Astrocyte (in vitro differentiated cells and primary cell): ENCODE results near the gene MMEL1. TPM values are rescaled to one million over a fixed set of nuclear protein-coding genes. Genes with fewer than 3 reads are reported as not detected.

Source experiments
- DNase-seq: peaks from one replicate; pipeline ENCODE4 v3.0.0-alpha.2; 2010; ENCODE audit warnings: low read depth
- FAIRE-seq: peaks from 2 replicates; lab custom pipeline; 2011; peaks lifted over from hg19 to GRCh38; lab: Jason Lieb, UNC
- H2AFZ ChIP-seq: 2 replicates; pipeline ENCODE4 v1.6.0; 2012; ENCODE audit warnings: low read depth, low read length, inconsistent platforms
- H3K27ac ChIP-seq: 2 replicates; pipeline ENCODE4 v1.5.1; 2011; ENCODE audit warnings: low read depth, low read length, inconsistent platforms
- H3K27me3 ChIP-seq: 2 replicates; pipeline ENCODE4 v1.6.0; 2011; ENCODE audit warnings: low read length, inconsistent platforms; ENCODE audit not compliant: insufficient read depth
- H3K36me3 ChIP-seq: 2 replicates; pipeline ENCODE4 v1.5.1; 2011; ENCODE audit warnings: low read length, inconsistent platforms; ENCODE audit not compliant: insufficient read depth
- H3K4me1 ChIP-seq: 2 replicates; pipeline ENCODE4 v1.5.1; 2011; ENCODE audit warnings: low read length, inconsistent platforms; ENCODE audit not compliant: insufficient read depth
- H3K4me2 ChIP-seq: 2 replicates; pipeline ENCODE4 v1.6.0; 2012; ENCODE audit warnings: low read length, inconsistent platforms
- H3K4me3 ChIP-seq: 2 replicates; pipeline ENCODE4 v1.5.1; 2011; ENCODE audit warnings: low read depth, mild to moderate bottlenecking, low read length, inconsistent platforms; ENCODE audit not compliant: insufficient read depth
- H3K79me2 ChIP-seq: 2 replicates; pipeline ENCODE4 v1.6.0; 2012; ENCODE audit warnings: mild to moderate bottlenecking, low read length, inconsistent platforms; ENCODE audit not compliant: insufficient read depth
- H3K9ac ChIP-seq: 2 replicates; pipeline ENCODE4 v1.6.0; 2012; ENCODE audit warnings: mild to moderate bottlenecking, low read length, inconsistent platforms
- H3K9me3 ChIP-seq: 2 replicates; pipeline ENCODE4 v1.5.1; 2012; ENCODE audit warnings: low read depth, mild to moderate bottlenecking, low read length, inconsistent platforms; ENCODE audit not compliant: insufficient read depth
- H4K20me1 ChIP-seq: 2 replicates; pipeline ENCODE4 v1.6.0; 2012; ENCODE audit warnings: low read length, inconsistent platforms; ENCODE audit not compliant: insufficient read depth
- H3K27ac Mint-ChIP-seq: one replicate; pipeline ENCODE4 v1.8.0; 2021; ENCODE audit warnings: mild to moderate bottlenecking, mixed read lengths; ENCODE audit not compliant: unreplicated experiment
- H3K27me3 Mint-ChIP-seq: one replicate; pipeline ENCODE4 v1.8.0; 2021; ENCODE audit warnings: low read depth, mixed read lengths; ENCODE audit not compliant: unreplicated experiment
- H3K36me3 Mint-ChIP-seq: one replicate; pipeline ENCODE4 v1.8.0; 2021; ENCODE audit warnings: low read depth, mixed read lengths; ENCODE audit not compliant: unreplicated experiment
- H3K4me1 Mint-ChIP-seq: one replicate; pipeline ENCODE4 v1.8.0; 2021; ENCODE audit warnings: low read depth, mixed read lengths; ENCODE audit not compliant: unreplicated experiment
- H3K4me3 Mint-ChIP-seq: one replicate; pipeline ENCODE4 v1.8.0; 2021; ENCODE audit warnings: mild to moderate bottlenecking, moderate library complexity, mixed read lengths; ENCODE audit not compliant: unreplicated experiment
- H3K9me3 Mint-ChIP-seq: one replicate; pipeline ENCODE4 v1.8.0; 2021; ENCODE audit warnings: mild to moderate bottlenecking, mixed read lengths; ENCODE audit not compliant: unreplicated experiment
- CTCF ChIP-seq: IDR thresholded peaks from 2 replicates; pipeline ENCODE4 v1.5.1; 2011; ENCODE audit warnings: low read depth, mild to moderate bottlenecking, inconsistent platforms, low read length, moderate library complexity; ENCODE audit not compliant: insufficient read depth
- EZH2 ChIP-seq: IDR thresholded peaks from 2 replicates; pipeline ENCODE4 v1.6.1; 2012; ENCODE audit warnings: mild to moderate bottlenecking, low read length, inconsistent platforms; ENCODE audit not compliant: insufficient read depth
- total RNA-seq: library from RNA; stranded (reverse); gene quantifications from 2 replicates; pipeline ENCODE4 v1.2.1, GENCODE V29; 2021

Gene MMEL1
- total RNA-seq, 1 donor from 2014 or later = not detected

GRCh38 chr1:2591581-2592261 is 41.1 kb downstream of the MMEL1 start:
- Mint-ChIP-seq H3K9me3 (no peaks in the 10 kb centered on the region), H3K4me1 (no peaks in the 10 kb centered on the region), H3K27ac (no peak overlapping the region), H3K4me3 (no peak overlapping the region), H3K27me3 (no peaks in the 10 kb centered on the region), H3K36me3 (no peaks in the 10 kb centered on the region)
- no peaks in the 10 kb centered on the region for H3K79me2 ChIP-seq
- DNase-seq (no peak), FAIRE-seq (no peak)
- peaks cover 9% of the 10 kb centered on the region for H3K4me1 ChIP-seq
- no peak overlapping the region for H3K9ac ChIP-seq
- H3K36me3 ChIP-seq = no peaks in the 10 kb centered on the region
- no peak overlapping the region for H3K27ac ChIP-seq
- TF ChIP-seq EZH2 = no peak
- TF ChIP-seq CTCF = no peak
- no peaks in the 10 kb centered on the region for H4K20me1 ChIP-seq
- H2AFZ ChIP-seq = no peak overlapping the region
- H3K27me3 ChIP-seq = no peaks in the 10 kb centered on the region
- no peaks in the 10 kb centered on the region for H3K9me3 ChIP-seq
- H3K4me3 ChIP-seq = no peak overlapping the region
- H3K4me2 ChIP-seq = no peak overlapping the region

GRCh38 chr1:2591233-2591580 is 41.6 kb downstream of the MMEL1 start:
- H3K9me3 ChIP-seq = no peaks in the 10 kb centered on the region
- H3K36me3 Mint-ChIP-seq = no peaks in the 10 kb centered on the region
- no peak overlapping the region for H3K4me2 ChIP-seq
- no peaks in the 10 kb centered on the region for H3K27me3 ChIP-seq
- TF ChIP-seq EZH2 (no peak), CTCF (no peak)
- no peaks in the 10 kb centered on the region for H3K4me1 Mint-ChIP-seq
- H3K79me2 ChIP-seq = no peaks in the 10 kb centered on the region
- H3K27ac ChIP-seq = no peak overlapping the region
- FAIRE-seq (no peak), DNase-seq (no peak)
- H3K27ac Mint-ChIP-seq = no peak overlapping the region
- no peak overlapping the region for H3K9ac ChIP-seq
- no peak overlapping the region for H3K4me3 Mint-ChIP-seq
- H4K20me1 ChIP-seq = no peaks in the 10 kb centered on the region
- H3K9me3 Mint-ChIP-seq = no peaks in the 10 kb centered on the region
- no peaks in the 10 kb centered on the region for H3K27me3 Mint-ChIP-seq
- H3K4me1 ChIP-seq = peaks cover 9% of the 10 kb centered on the region
- no peaks in the 10 kb centered on the region for H3K36me3 ChIP-seq
- no peak overlapping the region for H2AFZ ChIP-seq
- H3K4me3 ChIP-seq = no peak overlapping the region
